SK-N-SH (cell line): ENCODE results near the gene ADGRB2.

ENCODE experiments used
- POLR2AphosphoS5 ChIP-seq: IDR thresholded peaks from 2 replicates; pipeline ENCODE4 v1.6.1; 2012; ENCODE audit warnings: low read depth, low read length
- RAD21 ChIP-seq: IDR thresholded peaks from 2 replicates; pipeline ENCODE4 v1.6.1; 2012; ENCODE audit warnings: mild to moderate bottlenecking, low read length
- YY1 ChIP-seq: IDR thresholded peaks from 2 replicates; pipeline ENCODE4 v1.4.0; 2012; ENCODE audit warnings: low read depth, mild to moderate bottlenecking
- TF ChIP-seq, protein P1 (sequence below): fragments of 200-600 bp; sonication (generic); IDR thresholded peaks from 2 replicates; pipeline ENCODE4 v1.6.1; 2017; ENCODE audit warnings: antibody characterized with exemption, mild to moderate bottlenecking, moderate library complexity
- TF ChIP-seq, protein P2 (sequence below): IDR thresholded peaks from 2 replicates; pipeline ENCODE4 v1.4.0; 2012; ENCODE audit warnings: low read depth

DNA sequence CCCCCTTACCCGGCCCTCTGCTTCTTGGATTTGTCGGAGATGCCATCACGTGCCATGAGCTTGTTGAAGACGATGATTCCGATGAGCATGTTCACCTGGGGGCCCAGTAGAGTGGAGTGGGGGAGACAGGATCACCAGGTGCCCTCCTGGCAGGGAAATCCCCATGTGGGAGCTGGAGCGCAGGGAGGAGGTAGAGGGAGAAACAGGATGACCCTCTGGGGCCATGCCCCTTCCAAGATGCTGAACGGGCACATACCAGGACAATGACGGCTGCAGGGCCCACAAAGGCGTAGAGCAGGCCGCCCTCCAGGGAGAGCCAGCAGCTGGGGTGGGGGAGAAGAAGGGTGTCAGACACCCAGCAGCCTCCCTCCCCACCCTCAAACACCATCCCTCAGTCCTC is 28.6 kb downstream of the ADGRB2 start:
- TF ChIP-seq POLR2AphosphoS5: no peak
- TF ChIP-seq, protein P1, sequence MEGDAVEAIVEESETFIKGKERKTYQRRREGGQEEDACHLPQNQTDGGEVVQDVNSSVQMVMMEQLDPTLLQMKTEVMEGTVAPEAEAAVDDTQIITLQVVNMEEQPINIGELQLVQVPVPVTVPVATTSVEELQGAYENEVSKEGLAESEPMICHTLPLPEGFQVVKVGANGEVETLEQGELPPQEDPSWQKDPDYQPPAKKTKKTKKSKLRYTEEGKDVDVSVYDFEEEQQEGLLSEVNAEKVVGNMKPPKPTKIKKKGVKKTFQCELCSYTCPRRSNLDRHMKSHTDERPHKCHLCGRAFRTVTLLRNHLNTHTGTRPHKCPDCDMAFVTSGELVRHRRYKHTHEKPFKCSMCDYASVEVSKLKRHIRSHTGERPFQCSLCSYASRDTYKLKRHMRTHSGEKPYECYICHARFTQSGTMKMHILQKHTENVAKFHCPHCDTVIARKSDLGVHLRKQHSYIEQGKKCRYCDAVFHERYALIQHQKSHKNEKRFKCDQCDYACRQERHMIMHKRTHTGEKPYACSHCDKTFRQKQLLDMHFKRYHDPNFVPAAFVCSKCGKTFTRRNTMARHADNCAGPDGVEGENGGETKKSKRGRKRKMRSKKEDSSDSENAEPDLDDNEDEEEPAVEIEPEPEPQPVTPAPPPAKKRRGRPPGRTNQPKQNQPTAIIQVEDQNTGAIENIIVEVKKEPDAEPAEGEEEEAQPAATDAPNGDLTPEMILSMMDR: no peak
- no peak for TF ChIP-seq YY1
- TF ChIP-seq, protein P2, sequence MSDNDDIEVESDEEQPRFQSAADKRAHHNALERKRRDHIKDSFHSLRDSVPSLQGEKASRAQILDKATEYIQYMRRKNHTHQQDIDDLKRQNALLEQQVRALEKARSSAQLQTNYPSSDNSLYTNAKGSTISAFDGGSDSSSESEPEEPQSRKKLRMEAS: no peak
- TF ChIP-seq RAD21: no peak
